Suprapubic skin (tissue), 4 donors: ENCODE measurements around the gene SLC13A2. TPM values are rescaled to one million over a fixed set of nuclear protein-coding genes. Genes with fewer than 3 reads are reported as not detected.

Source experiments
- DNase-seq, 2 donors: peaks; one replicate each; pipeline ENCODE4 v3.0.0-alpha.2; 2019; ENCODE audit warnings: low spot score in 2 of 2
- H3K27ac ChIP-seq: fragments of 200-600 bp; sonication (generic); one replicate; pipeline ENCODE4 v1.5.1; 2019
- H3K27me3 ChIP-seq: fragments of 200-600 bp; sonication (generic); one replicate; pipeline ENCODE4 v1.5.1; 2019
- H3K36me3 ChIP-seq: fragments of 200-600 bp; sonication (generic); one replicate; pipeline ENCODE4 v1.5.1; 2019
- H3K4me1 ChIP-seq: fragments of 200-600 bp; sonication (generic); one replicate; pipeline ENCODE4 v1.5.1; 2019
- H3K4me3 ChIP-seq: fragments of 200-600 bp; sonication (generic); one replicate; pipeline ENCODE4 v1.5.1; 2019; ENCODE audit warnings: mild to moderate bottlenecking
- H3K9me3 ChIP-seq: fragments of 200-600 bp; sonication (generic); one replicate; pipeline ENCODE4 v1.5.1; 2019
- EP300 ChIP-seq: sonication (generic); formaldehyde crosslinking; IDR thresholded peaks from one replicate; pipeline ENCODE4 v1.6.1; 2017; ENCODE audit warnings: antibody characterized with exemption
- POLR2A ChIP-seq, 2 donors: fragments of 450-650 bp; IDR thresholded peaks; one replicate each; pipeline ENCODE4 v1.6.1; 2017; ENCODE audit warnings: antibody characterized with exemption in 2 of 2, mild to moderate bottlenecking in 2 of 2, moderate library complexity in 2 of 2
- POLR2AphosphoS5 ChIP-seq, 3 donors: sonication (generic); formaldehyde crosslinking; IDR thresholded peaks; one replicate each; pipeline ENCODE4 v1.6.1; 2017; ENCODE audit warnings: antibody characterized with exemption in 3 of 3
- WGBS: methylation state at CpG from one replicate; pipeline ENCODE4 v1.1.5; 2018; 5-methylcytosine and 5-hydroxymethylcytosine counted together
- total RNA-seq, 4 donors: library from RNA; depleted of rRNA; stranded (reverse); fragments of >200 nt; gene quantifications; one replicate each; pipeline ENCODE4 v1.1.0, GENCODE V29; 2016
- TF ChIP-seq, protein P1 (sequence below), 2 donors: fragments of 200-600 bp in 1 of 2; fragments of 450-650 bp in 1 of 2; sonication (generic) in 1 of 2; IDR thresholded peaks; one replicate each; pipeline ENCODE4 v1.5.1; 2016 to 2019; ENCODE audit warnings: antibody characterized with exemption in 2 of 2, mild to moderate bottlenecking in 1 of 2, moderate library complexity in 1 of 2

Gene SLC13A2
- total RNA-seq, 4 donors from 2014 or later, result 9.7 to 22.0 (median 14.8) TPM

DNA sequence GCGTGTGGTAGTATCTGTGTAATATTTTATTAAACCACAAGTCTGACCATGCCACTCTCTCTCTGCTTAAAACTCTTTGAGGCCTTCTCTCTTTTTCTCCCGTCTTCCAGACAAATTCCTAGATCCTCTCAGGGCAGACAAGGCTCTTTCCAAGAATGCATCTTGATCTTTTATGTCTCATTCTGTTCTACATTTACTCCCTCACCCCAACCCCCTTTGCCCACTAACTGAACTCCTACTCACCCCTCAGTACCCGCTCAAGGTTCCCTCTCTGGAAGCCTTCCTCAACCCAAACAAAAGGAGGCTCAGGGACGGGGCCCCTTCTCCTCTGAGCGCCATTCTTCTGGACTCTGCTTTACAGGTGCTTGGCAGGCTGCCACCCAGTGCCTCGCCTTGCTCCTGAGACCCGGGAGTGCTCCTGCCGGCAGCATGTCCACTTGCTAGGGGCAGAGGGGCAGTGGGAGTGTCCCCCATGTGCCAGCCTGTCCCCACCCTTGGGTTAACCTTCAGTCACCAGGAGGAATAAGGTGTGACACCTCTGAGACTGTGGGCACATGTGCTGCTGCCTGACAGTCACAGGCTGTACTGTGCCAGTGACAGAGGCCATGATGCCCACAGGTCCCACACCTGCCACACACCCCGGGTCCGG, 9.2 kb downstream of the SLC13A2 start:
- TF ChIP-seq POLR2A (IDR thresholded peaks at IDR 0.05), result no peak
- TF ChIP-seq POLR2AphosphoS5 (IDR thresholded peaks at IDR 0.05), result no peak
- Histone ChIP-seq H3K27me3 (no peaks in the 10 kb centered on the region), H3K36me3 (no peaks in the 10 kb centered on the region), H3K9me3 (no peaks in the 10 kb centered on the region), H3K27ac (no peak overlapping the region), H3K4me3 (no peak overlapping the region), H3K4me1 (no peaks in the 10 kb centered on the region)
- WGBS, result 67% methylated on average over 9 of the region's 10 CpGs
- no peak for DNase-seq

DNA sequence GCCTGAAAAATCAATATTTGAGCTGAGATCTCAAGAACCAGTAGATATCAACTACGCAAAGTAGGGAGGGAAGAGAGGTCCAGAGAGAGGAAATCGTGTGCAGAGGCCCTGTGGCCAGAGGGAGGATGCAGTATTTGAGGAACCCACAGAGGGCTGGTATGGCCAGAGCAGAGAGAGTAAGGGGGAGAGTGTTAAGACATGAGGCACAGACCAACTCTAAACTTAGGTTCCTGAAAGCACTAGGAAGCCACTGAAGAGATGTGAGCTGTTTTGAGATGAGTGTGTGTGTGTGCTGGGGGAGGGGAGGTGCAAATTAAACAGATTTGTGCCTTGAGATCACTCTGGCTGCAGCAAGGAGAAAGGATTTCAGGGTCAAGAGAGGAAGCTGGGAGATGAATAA, 10.9 kb downstream of the SLC13A2 start:
- WGBS, result 72% methylated on average over 2 of the region's 2 CpGs
- peaks cover 6% of the 10 kb centered on the region for H3K27me3 ChIP-seq

DNA sequence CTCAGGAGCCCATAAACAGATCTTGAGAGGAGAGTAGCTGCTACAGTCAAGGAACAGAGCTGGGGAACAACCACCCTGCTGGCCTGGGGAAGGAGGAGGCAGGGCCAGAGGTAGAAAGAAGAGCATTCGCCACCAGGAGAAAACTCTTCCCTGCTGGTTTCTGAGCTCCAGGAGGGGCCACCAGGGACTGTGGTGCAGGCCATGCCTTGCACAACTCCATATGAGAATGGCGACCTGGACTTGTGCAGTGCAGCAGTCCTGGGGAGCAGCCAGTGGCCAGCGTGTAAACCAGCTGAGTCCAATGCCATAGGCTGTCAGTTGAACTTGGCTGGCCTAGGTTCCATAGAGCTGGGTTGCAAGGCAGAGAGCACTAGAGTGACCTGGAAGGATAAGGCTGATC, 11.6 kb downstream of the SLC13A2 start:
- TF ChIP-seq, protein P1, sequence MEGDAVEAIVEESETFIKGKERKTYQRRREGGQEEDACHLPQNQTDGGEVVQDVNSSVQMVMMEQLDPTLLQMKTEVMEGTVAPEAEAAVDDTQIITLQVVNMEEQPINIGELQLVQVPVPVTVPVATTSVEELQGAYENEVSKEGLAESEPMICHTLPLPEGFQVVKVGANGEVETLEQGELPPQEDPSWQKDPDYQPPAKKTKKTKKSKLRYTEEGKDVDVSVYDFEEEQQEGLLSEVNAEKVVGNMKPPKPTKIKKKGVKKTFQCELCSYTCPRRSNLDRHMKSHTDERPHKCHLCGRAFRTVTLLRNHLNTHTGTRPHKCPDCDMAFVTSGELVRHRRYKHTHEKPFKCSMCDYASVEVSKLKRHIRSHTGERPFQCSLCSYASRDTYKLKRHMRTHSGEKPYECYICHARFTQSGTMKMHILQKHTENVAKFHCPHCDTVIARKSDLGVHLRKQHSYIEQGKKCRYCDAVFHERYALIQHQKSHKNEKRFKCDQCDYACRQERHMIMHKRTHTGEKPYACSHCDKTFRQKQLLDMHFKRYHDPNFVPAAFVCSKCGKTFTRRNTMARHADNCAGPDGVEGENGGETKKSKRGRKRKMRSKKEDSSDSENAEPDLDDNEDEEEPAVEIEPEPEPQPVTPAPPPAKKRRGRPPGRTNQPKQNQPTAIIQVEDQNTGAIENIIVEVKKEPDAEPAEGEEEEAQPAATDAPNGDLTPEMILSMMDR (IDR thresholded peaks at IDR 0.05), result no peak
- TF ChIP-seq EP300, result no peak
- TF ChIP-seq POLR2A (IDR thresholded peaks at IDR 0.05), result no peak
- WGBS, result 81% methylated on average over 3 of the region's 3 CpGs

More for the DNA sequence above, 10.9 kb downstream of the SLC13A2 start:
- DNase-seq, result no peak
- Histone ChIP-seq H3K4me1 (no peaks in the 10 kb centered on the region), H3K4me3 (no peak overlapping the region), H3K36me3 (no peaks in the 10 kb centered on the region), H3K9me3 (no peaks in the 10 kb centered on the region), H3K27ac (no peak overlapping the region)
- no peak for TF ChIP-seq EP300
- TF ChIP-seq, protein P1 (IDR thresholded peaks at IDR 0.05), result no peak
- TF ChIP-seq POLR2AphosphoS5 (IDR thresholded peaks at IDR 0.05), result no peak
- TF ChIP-seq POLR2A (IDR thresholded peaks at IDR 0.05), result no peak

DNA sequence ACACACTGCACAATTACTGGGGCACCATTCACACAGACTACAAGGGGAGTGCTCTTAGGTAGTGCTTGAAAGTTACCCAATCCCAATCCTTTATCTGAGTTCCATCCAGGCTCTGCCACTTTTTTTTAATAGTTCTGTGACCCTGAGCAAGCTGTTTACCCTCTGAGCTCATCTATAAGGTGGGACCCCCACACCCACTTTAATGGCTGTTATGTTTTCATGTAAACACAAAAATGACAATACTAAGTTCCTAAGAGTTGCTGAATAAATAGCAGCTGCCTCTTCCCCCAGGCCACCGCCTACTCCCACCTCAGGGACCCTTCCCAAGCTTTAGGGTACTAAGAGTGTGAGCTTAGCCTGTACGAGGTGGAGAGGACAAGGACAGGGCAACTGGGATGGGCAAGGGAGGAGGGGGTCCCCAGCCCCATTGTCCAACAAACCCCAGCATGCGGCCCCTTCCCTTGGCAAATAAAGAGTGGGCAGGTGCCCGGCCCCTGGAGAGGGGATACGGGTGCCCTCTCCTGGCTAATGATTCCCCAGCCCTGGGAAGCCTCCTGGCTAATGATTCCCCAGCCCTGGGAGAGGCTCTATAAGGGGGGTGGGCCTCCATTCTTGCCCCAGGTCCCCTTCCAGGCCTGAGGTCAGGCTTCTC, 14.6 kb downstream of the SLC13A2 start:
- H3K4me1 ChIP-seq, result peaks cover 9% of the 10 kb centered on the region
- no peak for TF ChIP-seq POLR2A (IDR thresholded peaks at IDR 0.05)
- no peak for TF ChIP-seq POLR2AphosphoS5 (IDR thresholded peaks at IDR 0.05)
- no peak for TF ChIP-seq EP300
- TF ChIP-seq, protein P1 (IDR thresholded peaks at IDR 0.05), result no peak
- WGBS, result 82% methylated on average over 4 of the region's 5 CpGs
- H3K27me3 ChIP-seq, result peaks cover 6% of the 10 kb centered on the region
- H3K9me3 ChIP-seq, result no peaks in the 10 kb centered on the region
- H3K4me3 ChIP-seq, result no peak overlapping the region
- H3K36me3 ChIP-seq, result no peaks in the 10 kb centered on the region
- DNase-seq, result no peak
- H3K27ac ChIP-seq, result no peak overlapping the region

More for the DNA sequence above, 11.6 kb downstream of the SLC13A2 start:
- Histone ChIP-seq H3K4me1 (no peaks in the 10 kb centered on the region), H3K27me3 (peaks cover 6% of the 10 kb centered on the region), H3K36me3 (no peaks in the 10 kb centered on the region), H3K9me3 (no peaks in the 10 kb centered on the region), H3K4me3 (no peak overlapping the region), H3K27ac (no peak overlapping the region)
- no peak for DNase-seq

DNA sequence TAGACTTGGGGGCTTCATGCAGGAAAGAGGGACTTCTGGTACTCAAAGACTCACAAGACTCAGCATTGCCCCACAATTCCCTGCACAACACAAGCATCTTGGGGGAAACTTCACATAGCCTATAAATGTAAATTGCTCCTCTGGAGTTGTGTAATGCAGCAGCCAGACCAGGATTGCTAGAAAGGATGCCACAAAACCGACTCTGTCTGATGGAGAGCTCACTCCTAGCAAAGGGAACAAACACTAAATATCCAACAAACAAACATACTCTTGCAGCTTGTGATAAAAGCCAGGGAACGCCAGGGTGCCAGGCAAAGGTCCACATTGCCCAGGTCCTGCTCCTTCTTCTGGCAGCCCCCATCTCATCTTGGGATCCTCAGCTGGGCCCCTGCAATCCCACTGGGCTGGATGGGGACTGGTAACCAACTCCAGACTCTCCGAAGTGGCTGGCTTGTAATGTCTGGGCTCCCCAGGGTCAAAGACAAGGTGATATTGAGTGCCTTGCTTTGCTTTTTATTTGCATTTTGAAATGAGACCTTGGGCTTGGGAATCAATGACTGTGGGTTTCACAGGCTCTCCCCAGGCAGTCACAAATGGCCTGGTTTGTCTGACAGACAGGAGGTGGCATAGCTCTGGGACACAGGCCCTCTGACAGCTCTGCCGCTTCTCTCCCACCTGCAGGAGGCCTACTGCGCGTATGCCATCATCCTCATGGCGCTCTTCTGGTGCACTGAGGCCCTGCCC, 15.3 kb downstream of the SLC13A2 start:
- WGBS, result 89% methylated on average over 7 of the region's 7 CpGs
- Histone ChIP-seq H3K36me3 (no peaks in the 10 kb centered on the region), H3K27ac (no peak overlapping the region), H3K4me1 (peaks cover 9% of the 10 kb centered on the region), H3K27me3 (peaks cover 10% of the 10 kb centered on the region), H3K9me3 (no peaks in the 10 kb centered on the region), H3K4me3 (no peak overlapping the region)
- no peak for TF ChIP-seq POLR2A (IDR thresholded peaks at IDR 0.05)
- TF ChIP-seq POLR2AphosphoS5 (IDR thresholded peaks at IDR 0.05), result no peak
- TF ChIP-seq, protein P1 (IDR thresholded peaks at IDR 0.05), result no peak
- no peak for TF ChIP-seq EP300
- DNase-seq, result no peak
